Activated CD8-positive, alpha-beta memory T cell treated with anti-CD3 and anti-CD28 coated beads for 36 hours (primary cell): ENCODE measurements around the gene ODF2L. TPM values are rescaled to one million over a fixed set of nuclear protein-coding genes. Genes with fewer than 3 reads are reported as not detected.

ENCODE experiments used
- CTCF ChIA-PET: fragments of 350-600 bp; sonication (Branson Sonifier 250); formaldehyde crosslinking; loops from one replicate; lab custom pipeline; 2021; ENCODE audit warnings: antibody characterized with exemption; lab: Charles Lee
- POLR2A ChIA-PET: fragments of 350-600 bp; sonication (Branson Sonifier 250); formaldehyde crosslinking; loops from one replicate; lab custom pipeline; 2021; ENCODE audit warnings: antibody characterized with exemption; lab: Charles Lee
- total RNA-seq, 2 experiments: library from RNA; stranded (reverse); gene quantifications; one replicate each; pipeline ENCODE4 v1.2.3, GENCODE V29; 2021

ODF2L gene
- total RNA-seq, 2 experiments from 2014 or later: 24.0 to 25.6 TPM

DNA sequence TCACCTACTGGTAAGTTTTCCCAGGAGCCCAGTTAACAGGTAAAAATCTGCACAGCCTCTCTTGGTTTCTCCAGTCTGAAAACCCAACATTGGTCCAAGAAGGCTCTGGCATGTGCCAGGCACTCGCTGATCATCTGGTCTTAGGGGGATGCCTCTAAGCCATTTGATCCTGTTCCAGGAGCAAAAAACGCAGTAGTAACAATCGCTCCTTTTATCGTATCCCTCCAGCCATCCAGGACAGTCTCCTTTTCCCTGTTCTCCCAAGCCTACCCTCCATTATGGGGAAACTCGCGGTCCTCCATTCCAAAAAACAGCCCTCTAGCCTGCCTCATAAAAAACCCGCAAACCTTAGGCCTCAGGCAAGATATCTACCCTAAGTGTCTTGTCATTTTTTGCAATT, 56.2 kb downstream of the ODF2L start:
- ChIA-PET POLR2A (no interaction called here), CTCF (no interaction called here)

DNA sequence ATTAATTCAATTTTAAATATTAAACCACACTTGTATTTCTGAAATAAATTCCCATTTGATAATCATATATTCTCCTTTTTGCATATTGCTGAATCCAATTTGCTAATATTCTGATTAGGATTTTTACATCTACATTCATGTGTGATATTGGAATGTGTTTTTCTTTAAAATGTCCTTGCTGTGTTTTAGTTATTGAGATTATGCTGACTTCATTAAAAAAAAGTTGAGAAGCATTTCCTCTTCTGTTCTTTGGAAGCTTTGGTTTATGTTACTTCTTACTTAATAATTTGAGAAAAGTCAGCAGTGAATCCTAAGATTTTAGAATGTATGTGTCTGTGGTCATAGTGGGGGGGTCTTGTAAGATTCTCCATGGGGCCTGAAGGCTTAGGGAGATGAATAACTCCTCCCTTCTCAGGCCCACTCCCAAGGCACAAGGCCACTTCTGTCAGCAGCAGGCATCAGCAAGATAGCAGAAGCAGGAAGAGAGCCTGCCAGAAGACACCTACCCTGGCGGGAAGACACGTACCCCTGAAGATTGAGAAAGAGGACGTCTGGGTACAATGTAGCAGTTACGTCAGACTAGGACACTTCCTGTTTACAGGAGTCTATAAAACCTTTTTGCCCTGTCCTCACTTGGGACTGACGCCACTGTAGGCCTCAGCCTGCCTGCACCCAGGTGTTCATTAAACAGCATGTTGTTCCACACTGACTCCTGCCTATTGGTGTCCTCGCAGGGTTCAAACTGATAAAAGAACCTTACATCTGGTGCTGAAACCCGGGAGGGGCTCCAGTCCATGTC, 56.9 kb downstream of the ODF2L start:
- POLR2A ChIA-PET: no interaction called here
- CTCF ChIA-PET: no interaction called here

DNA sequence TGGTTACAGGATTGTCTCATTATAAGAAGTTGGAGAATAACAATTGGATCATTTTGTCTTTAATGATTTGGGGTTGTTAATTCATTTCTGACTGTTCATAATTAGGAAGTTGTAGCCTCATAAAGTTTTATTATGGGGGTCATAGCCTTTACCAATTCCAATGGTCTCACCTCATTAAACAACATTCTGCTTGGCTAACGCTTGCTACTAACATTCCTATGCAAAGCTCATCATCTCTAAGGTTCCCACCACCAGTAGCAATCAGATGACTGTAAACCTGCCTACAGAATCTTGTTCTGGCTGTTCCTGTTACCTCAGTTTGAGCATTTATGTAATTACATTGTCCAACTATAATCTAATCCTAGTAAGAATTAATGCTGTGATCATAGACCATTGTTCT, 60.2 kb downstream of the ODF2L start:
- ChIA-PET CTCF (interaction anchor here (0.6 kb wide), 1 partner anchor 528 kb away, joined by 3 read pairs; no protein-coding TSS in a partner anchor), POLR2A (no interaction called here)

DNA sequence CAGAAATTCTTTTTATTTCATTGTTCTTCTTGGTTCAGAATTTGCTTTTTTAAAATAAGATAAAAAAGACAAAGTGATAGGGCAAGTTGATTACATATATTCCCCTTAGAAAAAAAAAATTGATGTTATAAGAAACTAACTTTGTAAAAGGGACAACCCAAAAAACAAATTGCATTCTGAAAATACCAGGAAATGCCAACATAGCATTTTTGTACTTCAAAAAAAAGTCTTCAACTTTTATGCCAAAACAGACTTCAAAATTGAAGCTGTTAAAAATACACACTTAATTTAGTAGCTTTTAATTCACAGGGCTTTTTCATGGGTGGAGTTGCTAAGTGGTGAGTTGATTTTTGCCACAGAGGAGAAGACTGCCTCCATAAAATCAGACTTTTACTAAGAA, 70.9 kb downstream of the ODF2L start:
- ChIA-PET POLR2A (no interaction called here), CTCF (no interaction called here)

DNA sequence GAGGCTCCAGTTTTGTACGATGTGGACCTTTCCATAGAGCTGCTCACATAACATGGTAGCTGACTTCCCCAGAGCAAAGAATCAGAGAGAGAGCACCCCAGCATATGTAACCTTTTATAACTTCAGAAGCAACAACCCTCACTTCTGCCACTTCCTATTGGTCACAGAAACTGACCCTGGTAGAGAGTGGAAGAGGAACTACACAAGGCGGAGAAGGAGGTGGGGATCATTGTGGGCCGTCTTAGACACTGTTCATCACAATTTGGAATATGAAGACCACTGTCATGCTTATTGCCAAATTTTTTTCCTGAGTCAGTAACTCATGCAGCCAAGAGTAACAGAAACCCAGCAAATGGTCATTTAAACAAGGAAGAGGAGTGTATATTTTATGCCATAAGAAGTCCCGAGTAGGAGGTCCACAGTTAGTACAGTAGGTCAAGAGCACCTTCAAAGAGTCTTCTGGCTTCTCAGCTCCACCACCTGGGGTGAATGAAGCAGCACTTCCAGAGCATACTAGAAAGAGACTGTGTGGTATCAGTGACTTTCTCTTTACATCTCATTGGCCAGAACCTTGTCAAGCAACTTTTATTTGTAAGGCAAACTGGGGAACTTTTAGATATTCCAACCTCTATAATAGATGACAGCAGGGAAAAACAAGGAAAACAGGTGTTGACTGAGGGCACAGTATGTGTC, 71.8 kb downstream of the ODF2L start:
- POLR2A ChIA-PET: no interaction called here
- CTCF ChIA-PET: no interaction called here

DNA sequence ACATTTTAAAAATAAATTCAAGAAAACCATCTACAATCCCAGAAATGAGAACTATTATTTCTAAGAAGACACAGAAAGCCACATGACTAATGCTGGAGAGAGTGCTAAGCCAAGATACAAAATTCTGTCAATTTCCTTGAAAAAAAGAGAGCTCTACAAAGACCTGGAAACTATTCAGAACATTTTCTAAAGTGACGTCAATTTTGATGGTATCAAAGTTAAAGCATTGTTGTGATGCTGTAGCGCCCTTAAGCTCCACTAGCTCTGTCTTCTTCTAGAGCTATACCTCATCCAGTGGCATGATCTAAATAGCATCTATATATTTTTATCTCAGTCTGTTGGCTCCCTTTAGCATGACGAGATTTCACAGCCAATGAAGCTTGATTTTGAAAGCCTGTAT, 73.9 kb downstream of the ODF2L start:
- ChIA-PET CTCF (no interaction called here), POLR2A (no interaction called here)

DNA sequence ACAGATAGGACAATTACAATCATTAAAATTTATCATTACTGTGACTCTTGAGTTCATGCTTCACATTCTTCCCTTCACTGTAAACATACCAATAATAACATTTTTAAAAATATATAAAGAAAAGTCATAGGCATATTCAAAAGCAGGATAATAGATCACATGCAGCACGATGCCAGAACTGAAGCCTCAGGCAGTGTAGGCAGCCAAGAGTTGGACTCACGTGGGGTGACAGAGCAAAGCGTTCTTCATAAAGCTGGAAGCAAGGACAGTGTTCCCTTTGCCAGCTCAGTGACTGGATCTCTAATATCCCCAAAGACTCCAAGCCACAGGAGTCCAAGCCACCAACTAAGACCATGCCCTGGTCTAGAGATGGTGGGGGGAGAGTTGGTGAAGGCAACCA, 77.7 kb downstream of the ODF2L start:
- POLR2A ChIA-PET: no interaction called here
- CTCF ChIA-PET: no interaction called here

DNA sequence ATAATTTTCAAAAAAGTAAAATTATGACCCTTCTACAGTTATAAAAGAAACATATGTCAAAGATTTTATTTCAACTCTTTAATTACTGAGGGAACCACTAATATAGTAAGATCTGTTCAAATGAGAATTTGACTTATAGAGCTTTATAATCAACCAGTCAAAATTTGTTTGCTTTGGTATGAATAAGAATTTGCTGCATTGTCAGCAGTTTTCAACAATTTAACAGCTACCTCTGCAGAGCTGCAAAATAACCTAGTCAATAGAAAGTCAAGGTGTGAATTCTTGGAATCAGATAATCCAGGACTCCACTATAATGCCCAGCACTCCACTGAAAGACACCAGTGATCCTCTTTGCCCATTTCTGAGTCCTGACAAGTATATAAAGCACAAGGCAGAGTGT, 78.2 kb downstream of the ODF2L start:
- ChIA-PET POLR2A (no interaction called here), CTCF (no interaction called here)

DNA sequence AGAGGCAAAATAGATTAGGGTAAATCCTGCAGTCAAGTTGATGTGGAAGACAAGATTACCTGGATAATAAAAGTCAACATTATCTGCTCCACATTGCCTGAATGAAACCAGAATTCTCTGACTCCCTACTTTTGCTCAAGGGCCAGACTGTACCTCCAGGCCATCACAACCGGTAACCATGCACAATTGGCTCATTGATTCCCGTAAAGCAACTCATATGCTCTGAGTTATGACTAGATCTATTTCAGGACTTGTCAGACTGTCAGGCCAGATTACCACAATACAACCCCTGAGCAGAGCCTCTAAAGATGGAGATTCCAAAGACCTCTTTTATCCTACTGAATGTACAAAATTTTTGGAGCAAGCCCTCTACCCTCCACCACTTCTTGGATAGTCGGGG, 90.4 kb downstream of the ODF2L start:
- ChIA-PET CTCF (no interaction called here), POLR2A (no interaction called here)

DNA sequence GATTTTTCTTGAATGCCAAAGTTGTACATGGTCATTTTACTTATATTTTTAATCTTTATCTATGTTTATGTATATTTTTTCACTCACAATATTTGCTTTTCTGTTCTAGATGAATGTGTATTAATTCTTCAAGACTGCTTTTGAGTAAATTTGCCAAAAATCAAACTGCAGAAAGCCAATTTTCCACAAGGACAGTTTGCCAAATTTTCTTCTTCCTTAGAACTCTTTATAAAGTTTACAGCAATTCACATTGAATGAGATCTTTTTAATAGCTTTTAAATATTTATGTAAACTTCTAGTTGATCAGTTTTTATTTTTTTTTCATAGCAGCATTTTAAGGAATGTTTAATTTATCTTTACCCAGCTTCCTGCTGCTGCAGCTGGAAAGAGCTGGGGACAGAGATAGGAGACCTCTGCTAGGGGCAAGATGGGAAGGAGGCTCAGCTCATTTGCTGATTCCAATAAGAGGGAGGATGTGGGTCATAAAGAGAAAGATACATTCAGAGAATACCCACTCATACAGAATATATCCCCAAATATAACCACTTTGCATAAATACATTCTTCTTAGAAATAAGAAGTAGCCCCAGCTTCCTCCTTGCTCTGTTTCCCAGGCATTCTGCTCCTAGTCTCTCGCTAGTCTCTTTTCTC, 93.0 kb downstream of the ODF2L start:
- CTCF ChIA-PET: no interaction called here
- POLR2A ChIA-PET: no interaction called here

Other genes starting within 250 kb of the ODF2L start
- not detected for gene COL24A1, start 239.6 kb downstream of the ODF2L start, total RNA-seq
- gene CLCA2, start 27.8 kb upstream of the ODF2L start, total RNA-seq: not detected
- gene CLCA1, start 72.6 kb upstream of the ODF2L start, total RNA-seq: not detected
- gene CLCA4, start 150.8 kb upstream of the ODF2L start, total RNA-seq: not detected